Activated CD4-positive, alpha-beta T cell treated with anti-CD3 and anti-CD28 coated beads for 48 hours (primary cell): ENCODE data around the gene KRTAP5-3.
"Not testable (repeated sequence)": the region's sequence is repeated elsewhere in the genome, so short reads cannot be mapped to it uniquely, and the experiment has no call there.

Experiments used
- DNase-seq: peaks from one replicate; pipeline ENCODE4 v3.0.0-alpha.2; 2020

Gene KRTAP5-3

GRCh38 chr11:1608363-1608762, at the start of gene KRTAP5-3:
Gene KRTAP5-3, minus strand, starts transcription at chr11:1608463. Its CDS starts 78 bp downstream, at chr11:1608385.
- DNase-seq, result no peak

- DNase-seq, result no peak
These were observed 48.4 kb upstream of the KRTAP5-3 start for GRCh38 chr11:1656670-1657069.

- DNase-seq, result no peak
These were observed 47.8 kb upstream of the KRTAP5-3 start for GRCh38 chr11:1656061-1656441.

GRCh38 chr11:1655168-1656060, 47.2 kb upstream of the KRTAP5-3 start:
- no peak for DNase-seq

- no peak for DNase-seq
These were observed 46.3 kb upstream of the KRTAP5-3 start for GRCh38 chr11:1654388-1655167.

- DNase-seq, result no peak
These were observed 45.5 kb upstream of the KRTAP5-3 start for GRCh38 chr11:1653541-1654387.

- peak; percentile 83 for DNase-seq
These were observed 44.7 kb upstream of the KRTAP5-3 start for GRCh38 chr11:1652771-1653540.

GRCh38 chr11:1652442-1652770, 44.1 kb upstream of the KRTAP5-3 start:
- no peak for DNase-seq

GRCh38 chr11:1652026-1652425, 43.8 kb upstream of the KRTAP5-3 start:
- no peak for DNase-seq

GRCh38 chr11:1651411-1651980, 43.2 kb upstream of the KRTAP5-3 start:
- no peak for DNase-seq

GRCh38 chr11:1650918-1651262, 42.6 kb upstream of the KRTAP5-3 start:
- DNase-seq, result no peak

GRCh38 chr11:1650034-1650917, 42.0 kb upstream of the KRTAP5-3 start:
- DNase-seq, result no peak

- DNase-seq, result no peak
These were observed 40.6 kb upstream of the KRTAP5-3 start for GRCh38 chr11:1648653-1649420.

- no peak for DNase-seq
These were observed 39.8 kb upstream of the KRTAP5-3 start for GRCh38 chr11:1647901-1648652.

- DNase-seq, result not testable (repeated sequence)
These were observed 38.3 kb upstream of the KRTAP5-3 start for GRCh38 chr11:1646540-1646939.

- no peak for DNase-seq
These were observed 37.1 kb upstream of the KRTAP5-3 start for GRCh38 chr11:1645357-1645821.

GRCh38 chr11:1644601-1645356, 36.5 kb upstream of the KRTAP5-3 start:
- no peak for DNase-seq

GRCh38 chr11:1643146-1643690, 35.0 kb upstream of the KRTAP5-3 start:
- no peak for DNase-seq
